ENCODE results near the gene IFITM1.
"Not testable (repeated sequence)": the region's sequence is repeated elsewhere in the genome, so short reads cannot be mapped to it uniquely, and the experiment has no call there.

Gene IFITM1

DNA sequence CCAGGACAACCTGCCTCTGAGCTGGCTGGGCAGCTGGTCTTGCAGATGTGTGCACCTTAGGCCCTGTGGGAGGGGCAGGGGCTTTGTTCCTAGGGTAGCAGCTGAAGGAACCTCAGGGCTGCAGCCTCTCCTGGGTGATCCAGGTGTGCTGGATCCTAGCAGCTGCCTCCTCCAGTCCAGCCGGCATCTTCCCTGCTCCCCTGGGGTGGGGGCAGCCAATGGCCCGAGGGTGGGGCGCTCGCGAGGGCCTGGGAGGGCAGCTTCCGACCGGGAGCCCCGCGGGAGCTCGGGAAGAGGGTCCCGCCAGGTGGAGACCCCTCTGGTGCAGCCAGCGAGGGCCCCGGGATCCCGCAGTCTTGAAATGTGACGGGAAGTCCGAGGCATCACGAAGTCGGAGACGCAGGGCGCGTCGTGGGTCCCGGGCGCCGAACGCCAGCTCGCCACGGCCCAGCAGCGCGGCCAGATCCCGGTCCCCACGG is 1.7 kb downstream of the IFITM1 start:
- peaks cover 12% of the 10 kb centered on the region for H3K27me3 Mint-ChIP-seq
- peak overlapping the region; percentile 95 for H3K27ac Mint-ChIP-seq
- peaks cover 49% of the 10 kb centered on the region for H3K36me3 Mint-ChIP-seq
- H3K9me3 Mint-ChIP-seq, result no peaks in the 10 kb centered on the region
- CTCF ChIA-PET, result interaction anchor here (0.9 to 3.4 kb wide), 3 partner anchors 9 to 65 kb away, joined by 3 to 15 read pairs (median 12); partner anchors contain the start of gene IFITM2
- H3K4me3 Mint-ChIP-seq, result peak overlapping the region; percentile 83
- H3K4me1 Mint-ChIP-seq, result peaks cover 35% of the 10 kb centered on the region
- DNase-seq, result peak; percentile 27

DNA sequence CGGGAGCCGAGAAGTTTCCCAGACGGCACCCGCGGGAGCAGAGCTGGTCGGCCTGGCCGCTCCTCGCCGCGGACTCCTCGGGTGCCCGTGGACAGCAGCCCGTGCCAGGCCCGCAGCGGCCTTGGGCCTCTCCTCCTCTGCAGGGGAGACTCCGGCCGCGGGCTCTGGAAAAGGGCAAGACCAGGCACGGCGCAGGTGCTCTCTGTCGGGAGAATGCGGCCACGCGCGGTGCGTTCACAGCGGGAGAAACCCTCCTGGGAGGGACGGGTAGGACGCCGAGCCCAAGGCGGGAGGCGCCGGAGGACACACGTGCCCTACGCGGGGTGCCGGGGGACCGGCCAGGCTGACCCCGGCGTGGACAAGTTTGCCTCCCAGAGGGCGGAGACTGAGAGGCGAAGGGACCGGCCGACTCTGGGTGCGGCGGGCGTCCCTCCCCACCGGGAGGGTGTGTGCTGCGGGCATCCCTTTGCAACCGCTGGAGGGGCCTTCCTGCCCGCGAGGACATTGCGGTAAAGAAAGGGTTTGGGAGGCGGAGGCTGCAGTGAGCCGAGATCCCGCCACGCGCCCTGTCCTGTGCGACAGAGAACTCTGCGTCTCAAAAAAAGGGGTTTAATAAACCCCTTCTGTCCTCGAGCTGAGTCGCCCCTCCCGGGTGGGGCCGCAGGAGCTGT is 2.3 kb downstream of the IFITM1 start:
- CTCF ChIA-PET, result interaction anchor here (2.2 to 3.4 kb wide), 3 partner anchors 10 to 65 kb away, joined by 12 to 15 read pairs (median 15); partner anchors contain the start of gene IFITM2
- H3K27ac Mint-ChIP-seq, result peak overlapping the region; percentile 97
- peak; percentile 65 for DNase-seq

DNA sequence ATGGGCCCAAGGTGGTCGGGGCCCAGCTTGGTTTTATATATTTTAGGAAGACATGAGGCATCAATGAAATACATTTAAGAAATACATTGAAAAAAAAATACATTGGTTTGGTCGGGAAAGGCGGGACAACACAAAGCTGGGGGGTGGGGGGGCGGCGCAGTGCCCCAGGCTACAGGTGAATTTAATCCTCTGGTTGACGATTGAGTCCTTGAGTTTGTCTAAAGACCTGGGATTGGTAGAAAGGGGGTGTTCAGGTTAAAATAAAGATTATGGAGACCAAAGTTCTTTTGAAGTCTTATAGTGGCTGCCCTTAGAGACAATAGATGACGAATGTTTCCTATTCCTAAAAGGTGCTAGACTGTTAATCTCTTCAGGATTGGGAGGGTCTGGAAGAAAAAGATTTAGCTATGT is 3.1 kb downstream of the IFITM1 start:
- no peak for DNase-seq
- Mint-ChIP-seq H3K4me3 (peak overlapping the region; percentile 83), H3K9me3 (no peaks in the 10 kb centered on the region), H3K27me3 (peaks cover 12% of the 10 kb centered on the region), H3K4me1 (peaks cover 39% of the 10 kb centered on the region), H3K36me3 (peaks cover 49% of the 10 kb centered on the region), H3K27ac (peak overlapping the region; percentile 97)
- CTCF ChIA-PET, result interaction anchor here (0.9 to 3.4 kb wide), 5 partner anchors 10 to 202 kb away, joined by 3 to 15 read pairs (median 12); partner anchors contain the start of gene IFITM2

More for the DNA sequence above, 2.3 kb downstream of the IFITM1 start:
- Mint-ChIP-seq H3K4me3 (peak overlapping the region; percentile 83), H3K36me3 (peaks cover 49% of the 10 kb centered on the region), H3K4me1 (peaks cover 40% of the 10 kb centered on the region), H3K27me3 (peaks cover 12% of the 10 kb centered on the region), H3K9me3 (no peaks in the 10 kb centered on the region)

DNA sequence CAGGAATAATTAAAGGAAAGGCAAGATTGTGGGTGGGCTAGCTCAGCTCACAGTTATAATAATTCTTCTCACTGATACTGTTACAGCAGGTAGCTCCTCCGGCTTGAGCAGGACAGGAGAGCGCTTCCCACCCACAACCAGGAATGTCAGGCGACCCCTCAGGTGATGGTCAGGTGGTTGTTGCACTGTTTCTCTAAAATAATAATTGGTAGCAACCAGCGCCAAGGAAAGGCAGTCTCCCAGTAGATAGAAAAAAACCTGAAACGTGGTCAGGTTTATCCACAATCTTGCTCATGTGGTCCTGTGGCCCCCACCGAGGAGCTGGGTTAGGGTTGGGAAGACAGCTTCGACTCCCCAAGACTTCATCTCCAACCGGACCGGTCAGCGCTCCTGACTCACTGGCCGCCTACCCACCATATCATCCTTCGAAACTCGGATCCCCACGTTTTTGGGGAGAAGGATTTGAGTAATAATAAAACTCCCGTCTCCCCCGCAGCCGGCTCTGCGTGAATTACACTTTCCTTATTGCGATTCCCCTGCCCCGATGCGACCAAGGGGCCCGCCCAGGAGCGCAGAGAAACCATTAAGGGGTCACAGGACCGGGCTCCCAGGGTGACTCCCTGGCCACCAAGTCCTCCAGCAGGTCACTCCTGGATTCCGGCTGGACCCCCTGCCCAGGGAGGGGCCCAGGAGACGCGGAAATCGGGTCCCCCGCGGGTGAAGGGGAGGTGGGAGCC is 4.0 kb downstream of the IFITM1 start:
- H3K9me3 Mint-ChIP-seq, result not testable (repeated sequence)
- Mint-ChIP-seq H3K27ac (peak overlapping the region; percentile 97), H3K4me1 (peaks cover 36% of the 10 kb centered on the region), H3K36me3 (peaks cover 49% of the 10 kb centered on the region), H3K27me3 (peaks cover 12% of the 10 kb centered on the region), H3K4me3 (peak overlapping the region; percentile 83)
- CTCF ChIA-PET, result interaction anchor here (0.9 to 3.4 kb wide), 5 partner anchors 11 to 201 kb away, joined by 3 to 15 read pairs (median 12); partner anchors contain the start of gene IFITM2
- peak; percentile 30 for DNase-seq

DNA sequence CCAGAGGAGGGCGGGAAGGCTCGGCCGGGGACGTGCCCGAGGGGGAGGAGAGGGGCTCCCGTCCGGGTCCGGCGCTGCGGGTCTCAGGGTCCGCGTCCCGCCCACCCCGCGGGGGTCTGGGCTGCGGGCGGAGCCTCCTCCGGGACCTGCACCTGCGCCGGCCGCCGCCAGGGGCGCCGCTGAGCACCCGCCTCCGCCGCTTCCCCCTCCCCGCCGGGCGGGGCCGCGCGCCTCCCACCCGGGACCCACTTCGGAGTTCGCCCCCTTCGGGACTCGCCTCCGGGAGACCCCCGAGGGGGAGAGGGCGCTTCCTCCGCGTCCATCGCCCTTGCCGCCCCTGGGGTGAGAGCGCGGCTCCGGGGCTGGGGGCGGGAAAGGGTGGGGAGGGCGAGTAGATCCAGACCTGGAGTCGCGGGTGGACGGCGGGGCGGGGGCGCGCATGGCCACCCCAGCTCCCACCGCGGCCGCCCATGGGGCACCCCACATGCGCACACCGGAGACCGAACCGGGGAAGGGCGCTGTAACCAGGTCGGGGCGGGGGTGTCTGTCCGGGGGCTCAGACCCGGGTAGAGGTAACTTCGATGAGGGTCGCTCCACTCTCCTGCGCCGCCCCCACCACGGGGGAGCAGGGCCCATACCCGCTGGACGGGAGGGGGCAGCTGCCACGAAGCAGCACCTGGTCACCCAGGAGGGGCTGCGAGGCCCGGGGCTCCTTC is 4.7 kb downstream of the IFITM1 start:
- Mint-ChIP-seq H3K4me3 (peak overlapping the region; percentile 72), H3K36me3 (peaks cover 45% of the 10 kb centered on the region)

DNA sequence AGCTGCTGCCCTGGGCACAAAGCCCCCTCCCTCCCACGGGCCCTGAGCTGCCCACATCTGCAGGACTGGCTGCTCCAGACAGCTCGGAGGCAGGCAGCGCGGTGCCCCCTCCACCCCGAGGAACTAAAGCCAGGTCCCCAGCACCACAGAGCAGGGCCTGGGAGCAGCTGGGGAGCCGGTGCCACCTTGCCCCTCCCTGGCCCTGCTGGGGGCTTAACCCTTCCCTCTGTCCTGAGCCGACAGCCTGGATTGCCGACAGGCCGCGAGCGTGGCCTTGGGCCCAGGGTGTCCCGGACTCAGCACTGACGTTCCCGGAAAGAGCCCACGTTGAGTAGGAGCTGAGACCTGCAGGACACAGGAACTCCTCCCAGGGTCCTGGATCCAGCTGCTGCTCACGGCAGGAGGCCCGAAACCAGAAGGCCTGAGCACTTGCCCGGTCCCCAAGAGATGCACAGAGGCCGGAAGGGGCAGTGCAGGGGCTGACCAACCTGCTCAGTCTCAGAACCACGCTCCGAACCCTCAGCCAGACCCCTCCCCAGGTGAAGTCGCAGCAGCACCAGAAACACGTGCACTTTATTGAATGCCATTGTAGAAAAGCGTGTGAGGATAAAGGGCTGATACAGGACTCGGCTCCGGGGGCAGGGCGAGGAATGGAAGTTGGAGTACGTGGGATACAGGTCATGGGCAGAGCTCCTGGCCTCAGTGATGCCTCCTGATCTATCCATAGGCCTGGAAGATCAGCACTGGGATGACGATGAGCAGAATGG is 5.5 kb downstream of the IFITM1 start:
- H3K4me1 Mint-ChIP-seq, result peaks cover 33% of the 10 kb centered on the region
- CTCF ChIA-PET, result interaction anchor here (1.1 kb wide), 1 partner anchor 9 kb away, joined by 6 read pairs; no protein-coding TSS in a partner anchor
- H3K27ac Mint-ChIP-seq, result peak overlapping the region; percentile 83
- H3K4me3 Mint-ChIP-seq, result peak overlapping the region; percentile 72
- not testable (repeated sequence) for H3K9me3 Mint-ChIP-seq
- H3K27me3 Mint-ChIP-seq, result peaks cover 12% of the 10 kb centered on the region
- H3K36me3 Mint-ChIP-seq, result peaks cover 38% of the 10 kb centered on the region
- DNase-seq, result peak; percentile 47

More for the DNA sequence above, 4.7 kb downstream of the IFITM1 start:
- H3K9me3 Mint-ChIP-seq, H3K27ac Mint-ChIP-seq: not testable (repeated sequence)
- peaks cover 12% of the 10 kb centered on the region for H3K27me3 Mint-ChIP-seq
- H3K4me1 Mint-ChIP-seq, result peaks cover 30% of the 10 kb centered on the region
- DNase-seq, result peak; percentile 28
- CTCF ChIA-PET, result interaction anchor here (1.1 to 2.2 kb wide), 2 partner anchors 9 to 37 kb away, joined by 6 to 15 read pairs; no protein-coding TSS in a partner anchor

DNA sequence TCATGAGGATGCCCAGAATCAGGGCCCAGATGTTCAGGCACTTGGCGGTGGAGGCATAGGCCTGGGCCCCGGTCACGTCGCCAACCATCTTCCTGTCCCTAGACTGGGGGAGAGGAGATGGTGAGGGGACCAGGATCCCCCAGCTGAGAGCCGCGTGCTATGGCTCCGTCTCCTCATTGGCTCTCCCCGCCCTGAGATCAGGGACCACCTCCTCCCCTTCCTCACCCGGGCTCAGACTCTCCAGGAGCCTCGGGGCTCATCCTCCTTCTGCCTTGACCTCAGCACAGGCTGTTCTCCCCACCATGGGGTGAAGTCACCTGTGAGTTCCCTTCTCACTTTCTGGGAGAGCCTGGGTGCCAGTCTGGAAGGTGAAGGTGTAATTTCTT is 6.0 kb downstream of the IFITM1 start:
- peaks cover 12% of the 10 kb centered on the region for H3K27me3 Mint-ChIP-seq
- H3K9me3 Mint-ChIP-seq, DNase-seq, CTCF ChIA-PET: not testable (repeated sequence)
- peak overlapping the region; percentile 72 for H3K4me3 Mint-ChIP-seq
- peaks cover 39% of the 10 kb centered on the region for H3K4me1 Mint-ChIP-seq
- H3K27ac Mint-ChIP-seq, result peak overlapping the region; percentile 83
- peaks cover 32% of the 10 kb centered on the region for H3K36me3 Mint-ChIP-seq

DNA sequence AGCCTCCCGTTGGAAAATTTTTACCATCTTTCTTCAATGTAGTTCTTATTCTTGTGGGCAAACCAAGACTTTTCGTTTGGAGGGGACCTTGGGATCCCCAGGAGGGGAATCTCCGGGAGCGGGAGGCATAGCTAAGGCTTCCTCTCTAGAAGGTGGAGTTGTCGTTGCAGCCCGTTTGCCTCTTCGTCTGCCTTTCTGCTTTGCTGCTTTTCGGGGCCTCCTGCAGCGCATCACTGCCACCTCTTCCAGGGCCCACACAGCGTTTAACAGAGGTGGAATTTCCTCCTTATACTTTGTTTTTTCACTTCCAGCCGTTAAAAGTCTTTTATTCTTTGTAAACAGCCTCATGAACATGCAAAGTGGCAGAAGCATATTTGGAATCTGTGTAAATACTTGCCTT is 10.3 kb downstream of the IFITM1 start:
- H3K27ac Mint-ChIP-seq, result no peak overlapping the region
- no peak overlapping the region for H3K4me3 Mint-ChIP-seq
- CTCF ChIA-PET, result no interaction called here
- peaks cover 12% of the 10 kb centered on the region for H3K27me3 Mint-ChIP-seq
- H3K36me3 Mint-ChIP-seq, result peaks cover 10% of the 10 kb centered on the region
- no peaks in the 10 kb centered on the region for H3K9me3 Mint-ChIP-seq
- H3K4me1 Mint-ChIP-seq, result peaks cover 64% of the 10 kb centered on the region
- DNase-seq, result no peak

DNA sequence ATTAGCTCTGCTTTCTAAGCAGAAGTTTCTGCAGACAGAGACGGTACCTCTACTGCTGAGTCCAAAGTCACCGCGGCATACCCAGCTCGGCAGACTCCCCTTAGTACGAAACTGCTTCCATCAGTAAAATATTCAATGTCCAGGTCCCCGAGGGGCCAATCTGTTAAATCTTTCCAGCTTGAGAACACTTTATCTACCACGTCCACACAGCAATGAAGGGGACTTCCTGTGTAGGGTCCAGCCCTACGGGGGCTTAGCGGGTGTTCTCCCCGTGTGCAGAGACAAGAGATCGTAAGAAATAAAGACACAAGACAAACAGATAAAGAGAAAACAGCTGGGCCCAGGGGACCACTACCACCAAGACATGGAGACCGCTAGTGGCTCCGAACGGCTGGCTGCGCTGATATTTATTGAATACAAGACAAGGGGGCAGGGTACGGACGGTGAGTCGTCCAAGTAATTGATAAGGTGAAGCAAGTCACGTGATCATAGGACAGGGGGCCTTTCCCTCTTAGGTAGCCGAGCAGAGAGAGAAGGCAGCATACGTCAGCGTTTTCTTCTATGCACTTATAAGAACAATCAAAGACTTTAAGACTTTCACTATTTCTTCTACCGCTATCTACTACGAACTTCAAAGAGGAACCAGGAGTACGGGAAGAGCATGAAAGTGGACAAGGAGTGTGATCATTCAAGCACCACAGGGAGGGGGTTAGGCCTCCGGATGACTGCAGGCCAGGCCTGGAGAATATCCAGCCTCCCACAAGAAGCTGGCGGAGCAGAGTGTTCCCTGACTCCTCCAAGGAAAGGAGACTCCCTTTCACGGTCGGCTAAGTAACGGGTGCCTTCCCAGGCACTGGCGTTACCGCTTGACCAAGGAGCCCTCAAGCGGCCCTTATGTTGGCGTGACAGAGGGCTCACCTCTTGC is 11.0 kb downstream of the IFITM1 start:
- DNase-seq, CTCF ChIA-PET, H3K27me3 Mint-ChIP-seq, H3K4me3 Mint-ChIP-seq, H3K9me3 Mint-ChIP-seq, H3K36me3 Mint-ChIP-seq, H3K27ac Mint-ChIP-seq: not testable (repeated sequence)
- H3K4me1 Mint-ChIP-seq, result peaks cover 66% of the 10 kb centered on the region

DNA sequence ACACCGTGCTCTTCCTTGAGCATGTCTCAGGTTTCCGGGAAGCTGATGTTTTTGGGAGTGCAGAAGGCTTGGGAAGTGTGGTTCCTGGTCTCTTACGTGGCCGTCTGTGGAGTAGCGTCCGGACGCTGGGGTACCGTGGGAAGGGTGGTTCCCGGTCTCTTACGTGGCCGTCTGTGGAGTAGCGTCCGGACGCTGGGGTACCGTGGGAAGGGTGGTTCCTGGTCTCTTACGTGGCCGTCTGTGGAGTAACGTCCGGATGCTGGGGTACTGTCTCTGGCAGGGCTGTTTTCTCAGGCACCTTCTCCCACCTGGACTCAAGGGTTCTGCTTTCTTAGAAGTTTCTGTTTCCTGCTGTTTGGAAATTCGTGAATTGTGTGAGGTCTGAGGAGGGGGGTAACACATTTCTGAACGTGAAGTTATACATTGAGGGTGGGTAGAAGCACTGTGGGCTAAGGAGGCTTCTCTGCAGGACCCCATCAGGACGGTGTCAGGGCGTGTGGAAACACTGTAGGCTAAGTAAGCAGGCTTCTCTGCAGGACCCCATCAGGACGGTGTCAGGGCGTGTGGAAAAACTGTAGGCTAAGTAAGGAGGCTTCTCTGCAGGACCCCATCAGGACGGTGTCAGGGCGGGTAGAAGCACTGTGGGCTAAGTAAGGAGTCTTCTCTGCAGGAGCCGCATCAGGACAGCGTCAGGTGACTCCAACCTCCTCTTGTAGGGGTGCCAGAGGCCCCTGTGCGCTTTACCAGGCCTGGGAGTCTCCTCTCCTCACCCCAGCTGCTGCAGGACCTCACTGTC is 12.2 kb downstream of the IFITM1 start:
- peak overlapping the region; percentile 94 for H3K27ac Mint-ChIP-seq
- H3K36me3 Mint-ChIP-seq, result no peaks in the 10 kb centered on the region
- DNase-seq, result no peak
- CTCF ChIA-PET, result interaction anchor here (1.0 kb wide), 1 partner anchor 20 kb away, joined by 3 read pairs; no protein-coding TSS in a partner anchor
- H3K27me3 Mint-ChIP-seq, result peaks cover 8% of the 10 kb centered on the region
- H3K4me3 Mint-ChIP-seq, result peak overlapping the region; percentile 53
- H3K9me3 Mint-ChIP-seq, result no peaks in the 10 kb centered on the region
- H3K4me1 Mint-ChIP-seq, result peaks cover 66% of the 10 kb centered on the region

DNA sequence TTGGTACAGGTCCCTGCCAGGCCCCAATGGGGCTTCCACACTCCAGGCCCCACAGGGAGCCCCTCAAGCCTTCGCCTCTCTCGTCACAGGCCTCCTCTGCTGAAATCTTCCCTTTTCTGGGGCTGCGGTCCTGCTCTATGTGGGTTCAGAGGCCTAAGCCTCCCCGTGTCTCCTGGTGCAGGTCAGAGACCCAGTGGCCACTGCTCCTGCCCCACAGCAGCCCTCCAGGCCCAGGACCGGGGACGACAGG is 12.7 kb downstream of the IFITM1 start:
- H3K36me3 Mint-ChIP-seq, result no peaks in the 10 kb centered on the region
- H3K4me3 Mint-ChIP-seq, result peak overlapping the region; percentile 53
- DNase-seq, result no peak
- peak overlapping the region; percentile 94 for H3K27ac Mint-ChIP-seq
- CTCF ChIA-PET, result interaction anchor here (1.0 kb wide), 1 partner anchor 20 kb away, joined by 3 read pairs; no protein-coding TSS in a partner anchor
- H3K9me3 Mint-ChIP-seq, result no peaks in the 10 kb centered on the region
- H3K27me3 Mint-ChIP-seq, result peaks cover 13% of the 10 kb centered on the region
- peaks cover 71% of the 10 kb centered on the region for H3K4me1 Mint-ChIP-seq

Measured in activated naive CD4-positive, alpha-beta T cell treated with anti-CD3 and anti-CD28 coated beads, Interleukin-2, amount 10 ng/mL, durations not matched to agents 7 days and 5 days (primary cell).